ENCODE data around the gene CTIF.

Gene CTIF

GRCh38 chr18:48893608-48894600 is 355.1 kb downstream of the CTIF start:
- WGBS, result 95% methylated on average over 25 of the region's 25 CpGs
- H3K9ac ChIP-seq (ENCODE audit: low read length), result no peak overlapping the region
- no peaks in the 10 kb centered on the region for H3K36me3 ChIP-seq (ENCODE audit: control insufficient read depth in 1 of 2, insufficient read depth in 2 of 2, low read depth in 1 of 2, low read length in 2 of 2)
- peak overlapping the region in 1 of 2 experiments; percentile 23 for H3K14ac ChIP-seq (ENCODE audit: low read length in 2 of 2)
- no peak overlapping the region for H2AFZ ChIP-seq (ENCODE audit: low read depth, low read length)
- no peak overlapping the region for H4K8ac ChIP-seq (ENCODE audit: low read length)
- H3K18ac ChIP-seq (ENCODE audit: low read depth in 1 of 2, low read length in 2 of 2), result peak overlapping the region in 1 of 2 experiments; percentile 42
- H2BK120ac ChIP-seq (ENCODE audit: low read depth, low read length), result no peak overlapping the region
- no peak overlapping the region for H3K4me2 ChIP-seq (ENCODE audit: low read length, poor library complexity, severe bottlenecking)
- peak overlapping the region; percentile 58 for H2AK5ac ChIP-seq (ENCODE audit: low read length, severe bottlenecking)
- H2BK15ac ChIP-seq (ENCODE audit: low read depth, poor library complexity, severe bottlenecking), result peak overlapping the region; percentile 82
- no peaks in the 10 kb centered on the region for H3K27me3 ChIP-seq (ENCODE audit: control insufficient read depth in 1 of 2, insufficient read depth in 1 of 2, low read length in 2 of 2)
- peak overlapping the region in 1 of 2 experiments; percentile 67 for H2BK12ac ChIP-seq (ENCODE audit: low read length in 2 of 2)
- no peak overlapping the region for H2BK5ac ChIP-seq (ENCODE audit: low read depth, low read length, poor library complexity, severe bottlenecking)
- no peak for DNase-seq
- no peaks in the 10 kb centered on the region for H3K79me1 ChIP-seq (replicated peaks; ENCODE audit: low read length, poor library complexity, severe bottlenecking)
- peaks cover 19% of the 10 kb centered on the region for H3K4me1 ChIP-seq (ENCODE audit: control insufficient read depth, insufficient read depth, low read depth, low read length)
- no peak overlapping the region for H3K23ac ChIP-seq (ENCODE audit: low read length in 2 of 2)
- H3K27ac ChIP-seq (ENCODE audit: low read length, poor library complexity, severe bottlenecking), result no peak overlapping the region
- H3K4me3 ChIP-seq (ENCODE audit: insufficient read depth in 1 of 2, low read depth in 1 of 2, low read length in 2 of 2), result no peak overlapping the region
- no peak overlapping the region for H3K4ac ChIP-seq (ENCODE audit: low read depth in 1 of 2, low read length in 2 of 2)
- peak overlapping the region; percentile 10 for H4K91ac ChIP-seq (ENCODE audit: low read length)
- no peaks in the 10 kb centered on the region for H3K9me3 ChIP-seq (ENCODE audit: control insufficient read depth, low read length)

- H3K4me2 ChIP-seq (ENCODE audit: low read length, poor library complexity, severe bottlenecking), result no peak overlapping the region
- H4K8ac ChIP-seq (ENCODE audit: low read length), result no peak overlapping the region
- no peak overlapping the region for H3K14ac ChIP-seq (ENCODE audit: low read length in 2 of 2)
- no peak overlapping the region for H3K23ac ChIP-seq (ENCODE audit: low read length in 2 of 2)
- H4K91ac ChIP-seq (ENCODE audit: low read length), result no peak overlapping the region
- no peak overlapping the region for H2BK12ac ChIP-seq (ENCODE audit: low read length in 2 of 2)
- 88% methylated on average over 5 of the region's 5 CpGs for WGBS
- H3K4ac ChIP-seq (ENCODE audit: low read depth in 1 of 2, low read length in 2 of 2), result no peak overlapping the region
- H2BK15ac ChIP-seq (ENCODE audit: low read depth, poor library complexity, severe bottlenecking), result peak overlapping the region; percentile 1
- no peak overlapping the region for H2AFZ ChIP-seq (ENCODE audit: low read depth, low read length)
- no peak overlapping the region for H3K18ac ChIP-seq (ENCODE audit: low read depth in 1 of 2, low read length in 2 of 2)
- H3K9me3 ChIP-seq (ENCODE audit: control insufficient read depth, low read length), result no peaks in the 10 kb centered on the region
- H3K4me1 ChIP-seq (ENCODE audit: control insufficient read depth, insufficient read depth, low read depth, low read length), result peaks cover 11% of the 10 kb centered on the region
- H2BK5ac ChIP-seq (ENCODE audit: low read depth, low read length, poor library complexity, severe bottlenecking), result no peak overlapping the region
- H2BK120ac ChIP-seq (ENCODE audit: low read depth, low read length), result no peak overlapping the region
- H3K27me3 ChIP-seq (ENCODE audit: control insufficient read depth in 1 of 2, insufficient read depth in 1 of 2, low read length in 2 of 2), result no peaks in the 10 kb centered on the region
- H2AK5ac ChIP-seq (ENCODE audit: low read length, severe bottlenecking), result no peak overlapping the region
- no peak for DNase-seq
- H3K9ac ChIP-seq (ENCODE audit: low read length), result no peak overlapping the region
- no peaks in the 10 kb centered on the region for H3K79me1 ChIP-seq (replicated peaks; ENCODE audit: low read length, poor library complexity, severe bottlenecking)
- no peaks in the 10 kb centered on the region for H3K36me3 ChIP-seq (ENCODE audit: control insufficient read depth in 1 of 2, insufficient read depth in 2 of 2, low read depth in 1 of 2, low read length in 2 of 2)
- H3K27ac ChIP-seq (ENCODE audit: low read length, poor library complexity, severe bottlenecking), result no peak overlapping the region
- H3K4me3 ChIP-seq (ENCODE audit: insufficient read depth in 1 of 2, low read depth in 1 of 2, low read length in 2 of 2), result no peak overlapping the region
Observed at GRCh38 chr18:48894799-48895346, 356.0 kb downstream of the CTIF start.

GRCh38 chr18:48896326-48896874 is 357.6 kb downstream of the CTIF start:
- H3K9ac ChIP-seq (ENCODE audit: low read length), result no peak overlapping the region
- H2AFZ ChIP-seq (ENCODE audit: low read depth, low read length), result no peak overlapping the region
- H2BK120ac ChIP-seq (ENCODE audit: low read depth, low read length), result no peak overlapping the region
- no peak for DNase-seq
- peak overlapping the region in 1 of 2 experiments; percentile 84 for H3K14ac ChIP-seq (ENCODE audit: low read length in 2 of 2)
- no peak overlapping the region for H3K27ac ChIP-seq (ENCODE audit: low read length, poor library complexity, severe bottlenecking)
- no peak overlapping the region for H2BK5ac ChIP-seq (ENCODE audit: low read depth, low read length, poor library complexity, severe bottlenecking)
- peak overlapping the region; percentile 52 for H4K8ac ChIP-seq (ENCODE audit: low read length)
- peak overlapping the region in 1 of 2 experiments; percentile 54 for H3K18ac ChIP-seq (ENCODE audit: low read depth in 1 of 2, low read length in 2 of 2)
- WGBS, result 90% methylated on average over 8 of the region's 8 CpGs
- peaks cover 11% of the 10 kb centered on the region for H3K4me1 ChIP-seq (ENCODE audit: control insufficient read depth, insufficient read depth, low read depth, low read length)
- no peaks in the 10 kb centered on the region for H3K27me3 ChIP-seq (ENCODE audit: control insufficient read depth in 1 of 2, insufficient read depth in 1 of 2, low read length in 2 of 2)
- no peaks in the 10 kb centered on the region for H3K9me3 ChIP-seq (ENCODE audit: control insufficient read depth, low read length)
- H2AK5ac ChIP-seq (ENCODE audit: low read length, severe bottlenecking), result peak overlapping the region; percentile 12
- H3K36me3 ChIP-seq (ENCODE audit: control insufficient read depth in 1 of 2, insufficient read depth in 2 of 2, low read depth in 1 of 2, low read length in 2 of 2), result no peaks in the 10 kb centered on the region
- no peak overlapping the region for H3K4me3 ChIP-seq (ENCODE audit: insufficient read depth in 1 of 2, low read depth in 1 of 2, low read length in 2 of 2)
- peak overlapping the region; percentile 31 for H4K91ac ChIP-seq (ENCODE audit: low read length)
- H3K23ac ChIP-seq (ENCODE audit: low read length in 2 of 2), result peak overlapping the region in 1 of 2 experiments; percentile 63
- peak overlapping the region in 1 of 2 experiments; percentile 76 for H2BK12ac ChIP-seq (ENCODE audit: low read length in 2 of 2)
- no peak overlapping the region for H2BK15ac ChIP-seq (ENCODE audit: low read depth, poor library complexity, severe bottlenecking)
- no peak overlapping the region for H3K4me2 ChIP-seq (ENCODE audit: low read length, poor library complexity, severe bottlenecking)
- H3K4ac ChIP-seq (ENCODE audit: low read depth in 1 of 2, low read length in 2 of 2), result no peak overlapping the region
- H3K79me1 ChIP-seq (replicated peaks; ENCODE audit: low read length, poor library complexity, severe bottlenecking), result no peaks in the 10 kb centered on the region

Data from mesenchymal stem cell (in vitro differentiated cells and primary cell).